Trophoblast cell (in vitro differentiated cells and primary cell): ENCODE data around the gene MSTN.

Experiments used
- DNase-seq, 2 donors: peaks; one replicate each; pipeline ENCODE4 v3.0.0-alpha.2; 2016
- H2AFZ ChIP-seq: 2 replicates; pipeline ENCODE4 v1.6.1; 2013; ENCODE audit warnings: low read length, moderate library complexity, mild to moderate bottlenecking; ENCODE audit not compliant: insufficient read depth, poor library complexity
- H2AK5ac ChIP-seq: 2 replicates; pipeline ENCODE4 v1.6.1; 2013; ENCODE audit warnings: mild to moderate bottlenecking, low read length
- H2BK120ac ChIP-seq: 2 replicates; pipeline ENCODE4 v1.6.1; 2013; ENCODE audit warnings: low read length, mild to moderate bottlenecking, moderate library complexity; ENCODE audit not compliant: insufficient read depth, poor library complexity
- H2BK12ac ChIP-seq: 2 replicates; pipeline ENCODE4 v1.6.1; 2013; ENCODE audit warnings: mild to moderate bottlenecking, low read length, moderate library complexity
- H2BK5ac ChIP-seq: 2 replicates; pipeline ENCODE4 v1.6.1; 2013; ENCODE audit warnings: low read length, low read depth, moderate library complexity, mild to moderate bottlenecking; ENCODE audit not compliant: poor library complexity
- H3K14ac ChIP-seq: 2 replicates; pipeline ENCODE4 v1.6.1; 2013; ENCODE audit warnings: mild to moderate bottlenecking, low read length
- H3K18ac ChIP-seq: 2 replicates; pipeline ENCODE4 v1.6.1; 2013; ENCODE audit warnings: mild to moderate bottlenecking, low read length
- H3K23ac ChIP-seq: 2 replicates; pipeline ENCODE4 v1.6.1; 2013; ENCODE audit warnings: low read length
- H3K27ac ChIP-seq: 2 replicates; pipeline ENCODE4 v1.5.1; 2013; ENCODE audit warnings: low read depth, mild to moderate bottlenecking, inconsistent platforms, low read length, moderate library complexity
- H3K27me3 ChIP-seq: 2 replicates; pipeline ENCODE4 v1.6.1; 2013; ENCODE audit warnings: inconsistent platforms, mild to moderate bottlenecking, low read length, moderate library complexity; ENCODE audit not compliant: insufficient read depth
- H3K36me3 ChIP-seq, 2 experiments: 1 replicate in 1 of 2; 2 replicates in 1 of 2; pipeline ENCODE4 v1.6.1; 2013; ENCODE audit warnings: low read length in 2 of 2, mild to moderate bottlenecking in 2 of 2, moderate library complexity in 1 of 2; ENCODE audit not compliant: insufficient read depth in 2 of 2, control insufficient read depth in 1 of 2
- H3K4ac ChIP-seq: 2 replicates; pipeline ENCODE4 v1.6.1; 2013; ENCODE audit warnings: low read depth, mild to moderate bottlenecking, low read length, moderate library complexity
- H3K4me1 ChIP-seq, 2 experiments: 1 replicate in 1 of 2; 2 replicates in 1 of 2; pipeline ENCODE4 v1.6.1; 2013; ENCODE audit warnings: low read length in 2 of 2, mild to moderate bottlenecking in 2 of 2, moderate library complexity in 1 of 2; ENCODE audit not compliant: insufficient read depth in 2 of 2, control insufficient read depth in 1 of 2
- H3K4me2 ChIP-seq: 2 replicates; pipeline ENCODE4 v1.6.1; 2013; ENCODE audit warnings: inconsistent platforms, mild to moderate bottlenecking, low read length, moderate library complexity
- H3K4me3 ChIP-seq: 2 replicates; pipeline ENCODE4 v1.5.1; 2013; ENCODE audit warnings: mild to moderate bottlenecking, low read depth, low read length, inconsistent platforms
- H3K79me1 ChIP-seq: one replicate; pipeline ENCODE4 v1.6.1; 2013; ENCODE audit warnings: low read length
- H3K79me2 ChIP-seq: 2 replicates; pipeline ENCODE4 v1.6.1; 2013; ENCODE audit warnings: low read length, mild to moderate bottlenecking; ENCODE audit not compliant: control insufficient read depth, insufficient read depth, poor library complexity
- H3K9ac ChIP-seq: 2 replicates; pipeline ENCODE4 v1.6.1; 2013; ENCODE audit warnings: mild to moderate bottlenecking, low read length
- H3K9me3 ChIP-seq: 2 replicates; pipeline ENCODE4 v1.6.1; 2013; ENCODE audit warnings: low read depth, mild to moderate bottlenecking, control low read depth, inconsistent platforms, low read length; ENCODE audit not compliant: insufficient read depth
- H4K12ac ChIP-seq: 2 replicates; pipeline ENCODE4 v1.6.1; 2013; ENCODE audit warnings: low read depth, mild to moderate bottlenecking, low read length, moderate library complexity
- H4K8ac ChIP-seq: 2 replicates; pipeline ENCODE4 v1.6.1; 2013; ENCODE audit warnings: low read depth, mild to moderate bottlenecking, low read length, moderate library complexity
- H4K91ac ChIP-seq: one replicate; pipeline ENCODE4 v1.6.1; 2013; ENCODE audit warnings: low read depth, mild to moderate bottlenecking, low read length, moderate library complexity
- WGBS: extraction: QIAGEN DNeasy Blood & Tissue Kit; methylation state at CpG from one replicate; pipeline ENCODE4 v1.1.7; 2013; ENCODE audit warnings: missing lambda C conversion rate; ENCODE audit not compliant: insufficient read length, insufficient coverage; ENCODE audit errors: extremely low coverage; 5-methylcytosine and 5-hydroxymethylcytosine counted together

Gene MSTN

DNA sequence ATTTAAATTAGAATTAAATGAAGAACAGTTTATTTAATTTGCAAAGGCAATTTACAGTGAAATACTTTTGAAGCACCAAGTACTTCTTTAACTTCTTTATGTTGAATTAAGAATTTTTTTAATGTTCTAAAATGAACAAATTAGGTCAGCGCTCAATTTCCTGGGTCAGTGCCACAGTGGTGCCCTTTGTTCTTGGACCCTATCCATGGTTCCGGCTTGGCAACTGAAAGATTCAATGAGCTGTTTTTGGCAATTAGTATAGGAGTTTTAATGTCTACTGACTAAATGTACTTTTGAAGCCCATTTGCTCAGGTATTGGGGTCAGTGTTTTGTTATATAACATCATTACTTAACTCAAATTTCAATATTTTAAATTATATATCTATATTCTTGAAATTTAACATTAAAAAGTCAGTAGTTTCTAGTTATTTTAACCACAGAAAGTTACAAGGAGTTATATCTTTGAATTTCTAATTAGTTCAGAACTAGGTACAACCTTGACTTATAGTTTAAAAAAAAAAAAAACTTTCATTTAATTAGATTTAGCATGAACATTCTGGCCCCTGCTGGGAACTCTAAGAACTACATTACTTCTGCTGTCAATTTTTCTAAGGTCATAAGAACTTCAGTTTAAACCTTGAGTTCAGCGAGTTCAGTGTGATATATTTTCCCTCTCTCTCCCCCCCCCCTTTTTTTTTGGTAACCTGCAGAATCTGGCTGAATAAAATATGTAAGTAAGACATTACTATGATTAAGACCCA, 7.6 kb upstream of the MSTN start:
- Histone ChIP-seq H3K27me3 (no peaks in the 10 kb centered on the region), H3K9me3 (no peaks in the 10 kb centered on the region)

GRCh38 chr2:190068764-190069163, 6.2 kb upstream of the MSTN start:
- H4K8ac ChIP-seq, result no peak overlapping the region
- H3K9me3 ChIP-seq, result no peaks in the 10 kb centered on the region
- no peak for DNase-seq
- no peaks in the 10 kb centered on the region for H3K36me3 ChIP-seq
- no peak overlapping the region for H3K4me3 ChIP-seq
- H2BK120ac ChIP-seq, result no peak overlapping the region
- no peak overlapping the region for H4K91ac ChIP-seq
- no peaks in the 10 kb centered on the region for H3K79me2 ChIP-seq
- H2AK5ac ChIP-seq, result no peak overlapping the region
- no peak overlapping the region for H3K4me2 ChIP-seq
- no peak overlapping the region for H3K4ac ChIP-seq
- H3K4me1 ChIP-seq, result no peaks in the 10 kb centered on the region
- H3K9ac ChIP-seq, result no peak overlapping the region
- no peak overlapping the region for H2AFZ ChIP-seq
- WGBS, result no CpG with 5 or more reads among the region's 1 CpG
- no peak overlapping the region for H4K12ac ChIP-seq
- H3K18ac ChIP-seq, result no peak overlapping the region
- H2BK5ac ChIP-seq, result no peak overlapping the region
- no peak overlapping the region for H2BK12ac ChIP-seq
- no peaks in the 10 kb centered on the region for H3K27me3 ChIP-seq
- no peaks in the 10 kb centered on the region for H3K79me1 ChIP-seq
- no peak overlapping the region for H3K27ac ChIP-seq
- no peak overlapping the region for H3K23ac ChIP-seq
- no peak overlapping the region for H3K14ac ChIP-seq

More for the DNA sequence above, 7.6 kb upstream of the MSTN start:
- H3K4me1 ChIP-seq, result no peaks in the 10 kb centered on the region
- no peak overlapping the region for H2AK5ac ChIP-seq
- H2BK12ac ChIP-seq, result no peak overlapping the region
- no peak overlapping the region for H2BK120ac ChIP-seq
- no peak overlapping the region for H3K4me3 ChIP-seq
- no peak overlapping the region for H3K23ac ChIP-seq
- no peak overlapping the region for H4K8ac ChIP-seq
- no peaks in the 10 kb centered on the region for H3K36me3 ChIP-seq
- H4K12ac ChIP-seq, result no peak overlapping the region
- WGBS, result no CpG with 5 or more reads among the region's 3 CpGs
- no peaks in the 10 kb centered on the region for H3K79me1 ChIP-seq
- no peak overlapping the region for H2AFZ ChIP-seq
- H3K14ac ChIP-seq, result no peak overlapping the region
- no peak overlapping the region for H3K4me2 ChIP-seq
- no peak overlapping the region for H3K18ac ChIP-seq
- H3K9ac ChIP-seq, result no peak overlapping the region
- no peak overlapping the region for H4K91ac ChIP-seq
- no peaks in the 10 kb centered on the region for H3K79me2 ChIP-seq
- DNase-seq, result peak; percentile 44 to 90
- no peak overlapping the region for H3K27ac ChIP-seq
- H2BK5ac ChIP-seq, result no peak overlapping the region
- H3K4ac ChIP-seq, result no peak overlapping the region

GRCh38 chr2:190065839-190066238, 3.3 kb upstream of the MSTN start:
- peak; percentile 45 to 62 for DNase-seq
- H3K4me1 ChIP-seq, result no peaks in the 10 kb centered on the region
- H2BK120ac ChIP-seq, result no peak overlapping the region
- H2BK12ac ChIP-seq, result no peak overlapping the region
- H3K36me3 ChIP-seq, result no peaks in the 10 kb centered on the region
- no peak overlapping the region for H3K4ac ChIP-seq
- H3K27ac ChIP-seq, result no peak overlapping the region
- H4K91ac ChIP-seq, result no peak overlapping the region
- H2AK5ac ChIP-seq, result no peak overlapping the region
- no peak overlapping the region for H3K18ac ChIP-seq
- H3K4me2 ChIP-seq, result no peak overlapping the region
- no peak overlapping the region for H2AFZ ChIP-seq
- no peak overlapping the region for H3K4me3 ChIP-seq
- no peak overlapping the region for H4K12ac ChIP-seq
- no peak overlapping the region for H2BK5ac ChIP-seq
- WGBS, result no CpG with 5 or more reads among the region's 4 CpGs
- H3K23ac ChIP-seq, result no peak overlapping the region
- no peaks in the 10 kb centered on the region for H3K27me3 ChIP-seq
- no peak overlapping the region for H3K9ac ChIP-seq
- no peaks in the 10 kb centered on the region for H3K79me2 ChIP-seq
- no peaks in the 10 kb centered on the region for H3K79me1 ChIP-seq
- H3K9me3 ChIP-seq, result no peaks in the 10 kb centered on the region
- H4K8ac ChIP-seq, result no peak overlapping the region
- H3K14ac ChIP-seq, result no peak overlapping the region

- Histone ChIP-seq H2BK5ac (no peak overlapping the region), H3K79me1 (no peaks in the 10 kb centered on the region), H3K36me3 (no peaks in the 10 kb centered on the region), H4K12ac (no peak overlapping the region), H4K91ac (no peak overlapping the region), H3K4me1 (no peaks in the 10 kb centered on the region), H3K9me3 (no peaks in the 10 kb centered on the region), H2AFZ (no peak overlapping the region), H3K4me2 (no peak overlapping the region), H3K4ac (no peak overlapping the region), H3K18ac (no peak overlapping the region), H3K9ac (no peak overlapping the region), H3K23ac (no peak overlapping the region), H4K8ac (no peak overlapping the region), H3K79me2 (no peaks in the 10 kb centered on the region), H3K14ac (no peak overlapping the region), H2BK12ac (no peak overlapping the region), H2AK5ac (no peak overlapping the region), H3K27ac (no peak overlapping the region), H2BK120ac (no peak overlapping the region), H3K27me3 (no peaks in the 10 kb centered on the region), H3K4me3 (no peak overlapping the region)
- no CpG with 5 or more reads among the region's 2 CpGs for WGBS
- DNase-seq, result no peak
These were observed 1.1 kb upstream of the MSTN start for GRCh38 chr2:190063624-190064023.
